SU-DHL-6 (cell line): Measurements from ENCODE around the gene AP3D1.
A peak's percentile ranks its signal among the peaks of the same experiment; 100 is the strongest.

Experiments used
- H2AFZ ChIP-seq: fragments of 200-600 bp; sonication (generic); 2 replicates; pipeline ENCODE4 v1.6.1; 2014; ENCODE audit warnings: low read depth, mild to moderate bottlenecking, moderate library complexity, mixed read lengths, antibody characterized with exemption, low read length; ENCODE audit not compliant: severe bottlenecking
- H3F3A ChIP-seq: fragments of 200-600 bp; shearing (Covaris generic); 2 replicates; pipeline ENCODE4 v1.6.0; 2016; ENCODE audit warnings: antibody characterized with exemption, mild to moderate bottlenecking; ENCODE audit not compliant: insufficient read depth
- H3K27ac ChIP-seq: fragments of 200-600 bp; sonication (generic); 2 replicates; pipeline ENCODE4 v1.5.1; 2016; ENCODE audit warnings: low read depth, mild to moderate bottlenecking, low read length, moderate library complexity, mixed read lengths
- H3K27me3 ChIP-seq: fragments of 200-600 bp; sonication (generic), shearing (Covaris generic); 2 replicates; pipeline ENCODE4 v1.6.0; 2014; ENCODE audit warnings: mild to moderate bottlenecking, low read length
- H3K36me3 ChIP-seq: fragments of 200-600 bp; sonication (generic); 2 replicates; pipeline ENCODE4 v1.6.1; 2014; ENCODE audit warnings: mild to moderate bottlenecking, low read length, mixed read lengths
- H3K4me2 ChIP-seq: fragments of 300-600, 200-600 bp; shearing (Covaris generic), sonication (generic); 2 replicates; pipeline ENCODE4 v1.6.0; 2014; ENCODE audit warnings: low read length, low read depth, mild to moderate bottlenecking; ENCODE audit not compliant: poor library complexity, severe bottlenecking
- H3K4me3 ChIP-seq: fragments of 200-600 bp; sonication (generic); 2 replicates; pipeline ENCODE4 v1.5.1; 2014; ENCODE audit warnings: antibody characterized with exemption, low read length, mild to moderate bottlenecking, mixed read lengths; ENCODE audit not compliant: insufficient read depth, poor library complexity, severe bottlenecking
- H3K79me2 ChIP-seq: fragments of 200-600 bp; sonication (generic); 2 replicates; pipeline ENCODE4 v1.6.1; 2014; ENCODE audit warnings: mild to moderate bottlenecking, low read length, moderate library complexity; ENCODE audit not compliant: insufficient read depth
- H3K9ac ChIP-seq: fragments of 200-600 bp; sonication (generic); 2 replicates; pipeline ENCODE4 v1.7.0; 2014; ENCODE audit warnings: mild to moderate bottlenecking, low read length
- H3K9me2 ChIP-seq: fragments of 200-600 bp; sonication (generic); replicated peaks from 2 replicates; pipeline ENCODE4 v1.6.1; 2014; ENCODE audit warnings: low read length; ENCODE audit not compliant: insufficient read depth
- H3K9me3 ChIP-seq: fragments of 200-600 bp; sonication (generic); 2 replicates; pipeline ENCODE4 v1.6.1; 2014; ENCODE audit warnings: low read length, mixed read lengths; ENCODE audit not compliant: insufficient read depth
- H4K20me1 ChIP-seq: fragments of 200-600 bp; sonication (generic); 2 replicates; pipeline ENCODE4 v1.6.1; 2014; ENCODE audit warnings: low read depth, mild to moderate bottlenecking, antibody characterized with exemption, low read length, moderate library complexity, mixed read lengths
- EZH2phosphoT487 ChIP-seq: fragments of 200-600 bp; sonication (generic), shearing (Covaris generic); conservative IDR thresholded peaks from 2 replicates; pipeline ENCODE4 v1.6.1; 2018; ENCODE audit warnings: mild to moderate bottlenecking, antibody characterized with exemption, low read length, moderate library complexity, mixed read lengths
- TF ChIP-seq, protein P1 (sequence below): fragments of 200-600 bp; sonication (generic); IDR thresholded peaks from one replicate; pipeline ENCODE4 v1.5.1; 2017; ENCODE audit warnings: antibody characterized with exemption, mild to moderate bottlenecking, low read length, moderate library complexity; ENCODE audit not compliant: insufficient read depth, poor library complexity, severe bottlenecking

AP3D1 gene

DNA sequence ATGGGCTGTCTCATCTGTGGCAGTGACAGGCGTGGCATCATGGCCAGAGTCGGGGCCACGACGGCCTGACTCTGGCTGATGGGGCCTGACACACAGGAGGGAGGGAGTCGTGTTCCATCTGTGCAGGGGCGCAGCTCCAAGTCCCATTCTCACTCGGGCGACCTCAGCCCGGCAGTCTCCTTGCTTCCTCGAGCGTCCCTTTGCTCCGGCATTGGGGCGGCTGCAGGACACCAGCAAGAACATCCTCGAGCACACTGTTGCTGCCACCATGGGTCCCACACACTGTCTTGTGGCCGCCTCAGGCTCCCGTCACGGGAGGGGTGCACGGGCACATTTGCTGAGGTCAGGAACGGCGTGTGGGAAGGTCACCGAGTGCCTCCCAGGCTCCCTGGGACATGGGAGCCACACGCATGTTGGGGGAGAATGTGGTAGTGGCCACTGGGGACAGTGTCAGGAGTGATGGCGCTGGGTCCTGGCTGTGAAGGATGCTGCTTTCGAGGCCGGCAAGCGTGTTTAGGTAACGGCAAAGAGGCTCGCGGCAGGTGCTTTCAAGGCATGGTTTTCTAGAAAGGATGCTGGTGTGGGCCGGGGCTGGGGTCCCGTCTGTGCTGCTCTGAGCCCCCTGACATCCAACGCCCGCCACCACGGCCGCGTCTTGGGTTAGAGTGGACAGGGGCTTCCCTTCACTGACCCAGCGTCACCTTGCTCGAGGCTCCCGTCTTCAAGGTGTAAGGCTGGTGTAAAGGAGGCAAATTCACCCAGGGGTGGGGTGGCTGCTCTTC, 51.2 kb downstream of the AP3D1 start:
- H2AFZ ChIP-seq: no peak overlapping the region
- H3K4me3 ChIP-seq: no peak overlapping the region
- no peaks in the 10 kb centered on the region for H4K20me1 ChIP-seq
- no peaks in the 10 kb centered on the region for H3K9me2 ChIP-seq
- H3K79me2 ChIP-seq: peaks cover 19% of the 10 kb centered on the region
- H3K9me3 ChIP-seq: no peaks in the 10 kb centered on the region
- no peak overlapping the region for H3K4me2 ChIP-seq
- no peak overlapping the region for H3K9ac ChIP-seq
- H3K27me3 ChIP-seq: no peaks in the 10 kb centered on the region
- TF ChIP-seq EZH2phosphoT487: no peak
- TF ChIP-seq, protein P1, sequence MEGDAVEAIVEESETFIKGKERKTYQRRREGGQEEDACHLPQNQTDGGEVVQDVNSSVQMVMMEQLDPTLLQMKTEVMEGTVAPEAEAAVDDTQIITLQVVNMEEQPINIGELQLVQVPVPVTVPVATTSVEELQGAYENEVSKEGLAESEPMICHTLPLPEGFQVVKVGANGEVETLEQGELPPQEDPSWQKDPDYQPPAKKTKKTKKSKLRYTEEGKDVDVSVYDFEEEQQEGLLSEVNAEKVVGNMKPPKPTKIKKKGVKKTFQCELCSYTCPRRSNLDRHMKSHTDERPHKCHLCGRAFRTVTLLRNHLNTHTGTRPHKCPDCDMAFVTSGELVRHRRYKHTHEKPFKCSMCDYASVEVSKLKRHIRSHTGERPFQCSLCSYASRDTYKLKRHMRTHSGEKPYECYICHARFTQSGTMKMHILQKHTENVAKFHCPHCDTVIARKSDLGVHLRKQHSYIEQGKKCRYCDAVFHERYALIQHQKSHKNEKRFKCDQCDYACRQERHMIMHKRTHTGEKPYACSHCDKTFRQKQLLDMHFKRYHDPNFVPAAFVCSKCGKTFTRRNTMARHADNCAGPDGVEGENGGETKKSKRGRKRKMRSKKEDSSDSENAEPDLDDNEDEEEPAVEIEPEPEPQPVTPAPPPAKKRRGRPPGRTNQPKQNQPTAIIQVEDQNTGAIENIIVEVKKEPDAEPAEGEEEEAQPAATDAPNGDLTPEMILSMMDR: no peak
- H3K36me3 ChIP-seq: no peaks in the 10 kb centered on the region
- no peak overlapping the region for H3K27ac ChIP-seq
- no peaks in the 10 kb centered on the region for H3F3A ChIP-seq

DNA sequence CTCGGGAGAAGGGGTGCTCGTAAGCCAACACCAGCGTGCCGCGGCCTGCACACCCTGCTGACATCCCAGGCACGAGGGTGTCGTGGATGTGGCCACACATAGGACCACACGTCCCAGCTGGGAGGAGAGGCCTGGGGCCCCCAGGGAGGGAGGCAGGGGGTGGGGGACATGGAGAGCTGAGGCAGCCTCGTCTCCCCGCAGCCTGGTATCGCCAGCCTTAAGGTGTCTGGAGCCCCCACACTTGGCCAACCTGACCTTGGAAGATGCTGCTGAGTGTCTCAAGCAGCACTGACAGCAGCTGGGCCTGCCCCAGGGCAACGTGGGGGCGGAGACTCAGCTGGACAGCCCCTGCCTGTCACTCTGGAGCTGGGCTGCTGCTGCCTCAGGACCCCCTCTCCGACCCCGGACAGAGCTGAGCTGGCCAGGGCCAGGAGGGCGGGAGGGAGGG, 52.3 kb downstream of the AP3D1 start:
- Histone ChIP-seq H3K27ac (no peak overlapping the region), H3K36me3 (no peaks in the 10 kb centered on the region), H3K4me3 (no peak overlapping the region), H3K27me3 (no peaks in the 10 kb centered on the region), H3K79me2 (peaks cover 23% of the 10 kb centered on the region), H3K9me2 (no peaks in the 10 kb centered on the region), H2AFZ (no peak overlapping the region), H3K4me2 (no peak overlapping the region), H3K9me3 (no peaks in the 10 kb centered on the region), H3F3A (0 out of 2 replicates have a peak, but pooled peaks cover 4% of the 10 kb centered on the region), H3K9ac (no peak overlapping the region), H4K20me1 (no peaks in the 10 kb centered on the region)
- no peak for TF ChIP-seq EZH2phosphoT487
- TF ChIP-seq, protein P1: no peak

GRCh38 chr19:2097886-2098327, 53.5 kb downstream of the AP3D1 start:
- Histone ChIP-seq H3K4me3 (no peak overlapping the region), H4K20me1 (no peaks in the 10 kb centered on the region), H3K27ac (0 out of 2 replicates have a peak overlapping the region, but pooled peaks have one; percentile 26), H3K79me2 (peaks cover 31% of the 10 kb centered on the region), H3K4me2 (no peak overlapping the region), H3K9me2 (no peaks in the 10 kb centered on the region), H2AFZ (no peak overlapping the region), H3K9me3 (no peaks in the 10 kb centered on the region), H3K9ac (no peak overlapping the region), H3F3A (peaks cover 10% of the 10 kb centered on the region), H3K36me3 (no peaks in the 10 kb centered on the region), H3K27me3 (no peaks in the 10 kb centered on the region)
- TF ChIP-seq, protein P1: no peak
- no peak for TF ChIP-seq EZH2phosphoT487
